Measurements from ENCODE around the gene BCAS4. TPM values are rescaled to one million over a fixed set of nuclear protein-coding genes. Genes with fewer than 3 reads are reported as not detected.
A peak's percentile ranks its signal among the peaks of the same experiment; 100 is the strongest.
"Not testable (repeated sequence)": the region's sequence is repeated elsewhere in the genome, so short reads cannot be mapped to it uniquely, and the experiment has no call there.

Gene BCAS4
- total RNA-seq, 1 donor from 2014 or later = 16.7 TPM

DNA sequence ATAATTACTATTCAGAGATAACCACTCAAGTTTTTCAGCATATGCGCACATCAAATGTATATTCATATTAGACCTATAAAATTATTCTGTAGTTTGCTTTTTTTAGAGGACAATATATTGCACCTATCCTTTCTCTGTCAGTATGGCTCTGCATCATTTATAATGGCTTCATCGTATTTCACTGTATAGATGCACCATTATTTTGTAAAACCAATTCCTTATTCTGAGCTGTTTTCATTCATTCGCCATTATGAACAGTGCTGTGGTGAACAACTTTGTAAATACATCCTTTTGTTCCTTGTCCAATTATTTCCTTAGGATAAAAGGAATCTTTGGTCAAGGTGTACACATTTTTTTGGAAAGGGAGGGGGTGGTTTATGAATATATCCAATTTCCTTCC, 29.2 kb upstream of the BCAS4 start:
- Mint-ChIP-seq H3K36me3 (ENCODE audit: low read depth, unreplicated experiment) (no peaks in the 10 kb centered on the region), H3K4me3 (ENCODE audit: unreplicated experiment) (no peak overlapping the region), H3K4me1 (ENCODE audit: low read depth, unreplicated experiment) (peaks cover 23% of the 10 kb centered on the region), H3K27ac (ENCODE audit: unreplicated experiment) (no peak overlapping the region), H3K27me3 (ENCODE audit: low read depth, unreplicated experiment) (no peaks in the 10 kb centered on the region), H3K9me3 (ENCODE audit: unreplicated experiment) (no peaks in the 10 kb centered on the region)
- no peaks in the 10 kb centered on the region for H3K9me3 ChIP-seq (ENCODE audit: insufficient read depth, low read depth, low read length)
- H3K4me2 ChIP-seq (ENCODE audit: low read length) = no peak overlapping the region
- no peaks in the 10 kb centered on the region for H3K79me2 ChIP-seq (ENCODE audit: insufficient read depth, low read length)
- H3K27me3 ChIP-seq (ENCODE audit: insufficient read depth, low read length) = no peaks in the 10 kb centered on the region
- H3K4me3 ChIP-seq (ENCODE audit: insufficient read depth, low read depth, low read length) = no peak overlapping the region
- TF ChIP-seq, protein P1, sequence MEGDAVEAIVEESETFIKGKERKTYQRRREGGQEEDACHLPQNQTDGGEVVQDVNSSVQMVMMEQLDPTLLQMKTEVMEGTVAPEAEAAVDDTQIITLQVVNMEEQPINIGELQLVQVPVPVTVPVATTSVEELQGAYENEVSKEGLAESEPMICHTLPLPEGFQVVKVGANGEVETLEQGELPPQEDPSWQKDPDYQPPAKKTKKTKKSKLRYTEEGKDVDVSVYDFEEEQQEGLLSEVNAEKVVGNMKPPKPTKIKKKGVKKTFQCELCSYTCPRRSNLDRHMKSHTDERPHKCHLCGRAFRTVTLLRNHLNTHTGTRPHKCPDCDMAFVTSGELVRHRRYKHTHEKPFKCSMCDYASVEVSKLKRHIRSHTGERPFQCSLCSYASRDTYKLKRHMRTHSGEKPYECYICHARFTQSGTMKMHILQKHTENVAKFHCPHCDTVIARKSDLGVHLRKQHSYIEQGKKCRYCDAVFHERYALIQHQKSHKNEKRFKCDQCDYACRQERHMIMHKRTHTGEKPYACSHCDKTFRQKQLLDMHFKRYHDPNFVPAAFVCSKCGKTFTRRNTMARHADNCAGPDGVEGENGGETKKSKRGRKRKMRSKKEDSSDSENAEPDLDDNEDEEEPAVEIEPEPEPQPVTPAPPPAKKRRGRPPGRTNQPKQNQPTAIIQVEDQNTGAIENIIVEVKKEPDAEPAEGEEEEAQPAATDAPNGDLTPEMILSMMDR (IDR thresholded peaks at IDR 0.05; ENCODE audit: insufficient read depth, low read depth, low read length) = no peak
- TF ChIP-seq EZH2 (IDR thresholded peaks at IDR 0.05; ENCODE audit: insufficient read depth, low read length) = no peak
- no peaks in the 10 kb centered on the region for H4K20me1 ChIP-seq (ENCODE audit: insufficient read depth, low read length)
- H3K4me1 ChIP-seq (ENCODE audit: insufficient read depth, low read length) = peaks cover 22% of the 10 kb centered on the region
- FAIRE-seq (no peak), DNase-seq (ENCODE audit: low read depth) (no peak)
- H3K36me3 ChIP-seq (ENCODE audit: insufficient read depth, low read length) = no peaks in the 10 kb centered on the region
- no peak overlapping the region for H3K27ac ChIP-seq (ENCODE audit: low read depth, low read length)
- H3K9ac ChIP-seq (ENCODE audit: low read length) = no peak overlapping the region
- no peak overlapping the region for H2AFZ ChIP-seq (ENCODE audit: low read depth, low read length)

DNA sequence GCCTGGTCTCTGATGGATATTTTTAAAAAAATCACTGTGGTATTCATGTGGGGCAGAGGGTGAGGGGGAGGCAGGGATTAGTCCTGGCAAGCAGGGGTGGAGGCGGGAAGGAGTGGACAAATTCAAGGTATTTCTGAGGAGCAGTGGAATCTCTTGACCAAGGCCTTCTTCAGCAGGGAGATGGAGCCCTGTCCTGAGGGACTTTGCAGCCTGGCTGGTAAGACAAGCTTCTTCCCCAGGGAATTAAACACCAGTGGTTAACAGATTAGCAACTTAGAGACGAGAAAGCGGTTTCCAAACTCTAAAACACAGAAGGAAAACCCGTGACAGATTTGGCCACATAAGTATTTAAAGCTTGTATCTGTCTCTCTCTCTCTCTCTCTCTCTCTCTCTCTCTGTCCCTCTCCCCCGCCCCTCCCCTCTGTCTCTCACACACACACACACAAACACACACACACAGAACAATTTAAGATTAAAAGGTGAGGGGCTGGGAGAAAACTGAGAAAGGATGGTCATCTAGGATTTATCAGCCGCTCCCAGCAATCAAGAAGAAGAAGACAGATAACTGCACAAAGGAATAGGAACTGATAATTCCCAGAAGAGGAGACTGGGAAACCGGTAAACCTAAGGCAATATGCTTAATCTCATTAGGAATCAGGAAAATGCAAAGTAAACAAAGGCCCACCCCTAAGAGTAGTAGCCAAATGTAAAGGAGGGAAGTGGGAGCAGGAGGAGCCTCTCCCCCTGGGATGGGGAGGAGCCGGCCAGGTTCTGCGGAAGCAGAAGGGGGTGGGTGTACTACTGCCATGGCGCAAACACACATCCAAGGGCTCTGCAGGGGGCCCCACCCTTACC, 27.7 kb upstream of the BCAS4 start:
- H3K27ac ChIP-seq (ENCODE audit: low read depth, low read length); H3K36me3 ChIP-seq (ENCODE audit: insufficient read depth, low read length); FAIRE-seq; H3K4me3 ChIP-seq (ENCODE audit: insufficient read depth, low read depth, low read length); H4K20me1 ChIP-seq (ENCODE audit: insufficient read depth, low read length); H3K4me2 ChIP-seq (ENCODE audit: low read length); H3K27me3 ChIP-seq (ENCODE audit: insufficient read depth, low read length); H3K4me3 Mint-ChIP-seq (ENCODE audit: unreplicated experiment); H3K27me3 Mint-ChIP-seq (ENCODE audit: low read depth, unreplicated experiment); H3K9me3 Mint-ChIP-seq (ENCODE audit: unreplicated experiment); H3K36me3 Mint-ChIP-seq (ENCODE audit: low read depth, unreplicated experiment); H3K79me2 ChIP-seq (ENCODE audit: insufficient read depth, low read length); H3K9ac ChIP-seq (ENCODE audit: low read length); H2AFZ ChIP-seq (ENCODE audit: low read depth, low read length); H3K27ac Mint-ChIP-seq (ENCODE audit: unreplicated experiment); H3K9me3 ChIP-seq (ENCODE audit: insufficient read depth, low read depth, low read length): not testable (repeated sequence)
- DNase-seq (ENCODE audit: low read depth) = peak; percentile 32
- H3K4me1 ChIP-seq (ENCODE audit: insufficient read depth, low read length) = peaks cover 10% of the 10 kb centered on the region
- H3K4me1 Mint-ChIP-seq (ENCODE audit: low read depth, unreplicated experiment) = peaks cover 14% of the 10 kb centered on the region

DNA sequence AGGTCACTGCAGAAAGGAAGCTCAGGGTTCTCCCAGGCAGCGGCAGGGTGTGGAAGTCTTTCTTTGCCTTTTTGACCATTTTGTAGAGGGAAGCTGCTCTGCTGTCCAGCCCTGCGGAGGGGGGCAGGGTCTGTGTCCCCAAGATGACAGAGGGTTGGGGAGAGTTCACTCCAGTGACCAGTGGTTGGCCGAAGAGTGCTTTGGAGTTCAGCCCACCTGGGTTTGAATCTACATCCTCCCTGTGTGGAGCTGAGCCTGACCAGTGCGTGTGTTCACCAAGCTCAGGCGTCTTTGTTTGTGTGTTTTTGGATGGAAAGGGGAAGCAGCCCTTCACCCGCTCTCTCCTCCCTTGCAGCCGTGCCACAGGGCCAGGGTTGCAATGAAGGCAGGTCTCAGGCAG, 25.9 kb upstream of the BCAS4 start:
- not testable (repeated sequence) for H3K4me3 ChIP-seq (ENCODE audit: insufficient read depth, low read depth, low read length); H4K20me1 ChIP-seq (ENCODE audit: insufficient read depth, low read length); H3K9ac ChIP-seq (ENCODE audit: low read length); H2AFZ ChIP-seq (ENCODE audit: low read depth, low read length); H3K27ac ChIP-seq (ENCODE audit: low read depth, low read length); H3K4me3 Mint-ChIP-seq (ENCODE audit: unreplicated experiment); H3K4me1 Mint-ChIP-seq (ENCODE audit: low read depth, unreplicated experiment); H3K9me3 ChIP-seq (ENCODE audit: insufficient read depth, low read depth, low read length); H3K36me3 ChIP-seq (ENCODE audit: insufficient read depth, low read length); H3K9me3 Mint-ChIP-seq (ENCODE audit: unreplicated experiment); FAIRE-seq; H3K36me3 Mint-ChIP-seq (ENCODE audit: low read depth, unreplicated experiment); H3K27me3 ChIP-seq (ENCODE audit: insufficient read depth, low read length); H3K4me2 ChIP-seq (ENCODE audit: low read length); H3K27me3 Mint-ChIP-seq (ENCODE audit: low read depth, unreplicated experiment); DNase-seq (ENCODE audit: low read depth); H3K79me2 ChIP-seq (ENCODE audit: insufficient read depth, low read length); H3K27ac Mint-ChIP-seq (ENCODE audit: unreplicated experiment); H3K4me1 ChIP-seq (ENCODE audit: insufficient read depth, low read length)

- not testable (repeated sequence) for H2AFZ ChIP-seq (ENCODE audit: low read depth, low read length); H4K20me1 ChIP-seq (ENCODE audit: insufficient read depth, low read length); H3K9me3 ChIP-seq (ENCODE audit: insufficient read depth, low read depth, low read length); H3K9me3 Mint-ChIP-seq (ENCODE audit: unreplicated experiment); H3K4me2 ChIP-seq (ENCODE audit: low read length); FAIRE-seq; H3K79me2 ChIP-seq (ENCODE audit: insufficient read depth, low read length); H3K27ac ChIP-seq (ENCODE audit: low read depth, low read length); DNase-seq (ENCODE audit: low read depth); H3K27me3 Mint-ChIP-seq (ENCODE audit: low read depth, unreplicated experiment); H3K4me3 Mint-ChIP-seq (ENCODE audit: unreplicated experiment); H3K36me3 Mint-ChIP-seq (ENCODE audit: low read depth, unreplicated experiment); H3K4me1 ChIP-seq (ENCODE audit: insufficient read depth, low read length); H3K27me3 ChIP-seq (ENCODE audit: insufficient read depth, low read length); H3K4me3 ChIP-seq (ENCODE audit: insufficient read depth, low read depth, low read length); H3K4me1 Mint-ChIP-seq (ENCODE audit: low read depth, unreplicated experiment); H3K9ac ChIP-seq (ENCODE audit: low read length); H3K36me3 ChIP-seq (ENCODE audit: insufficient read depth, low read length); H3K27ac Mint-ChIP-seq (ENCODE audit: unreplicated experiment)
Observed at GRCh38 chr20:50769551-50770085, 25.2 kb upstream of the BCAS4 start.

- not testable (repeated sequence) for H3K27me3 ChIP-seq (ENCODE audit: insufficient read depth, low read length); H3K36me3 ChIP-seq (ENCODE audit: insufficient read depth, low read length); H3K79me2 ChIP-seq (ENCODE audit: insufficient read depth, low read length); H3K4me3 Mint-ChIP-seq (ENCODE audit: unreplicated experiment); H3K27ac ChIP-seq (ENCODE audit: low read depth, low read length); H3K27me3 Mint-ChIP-seq (ENCODE audit: low read depth, unreplicated experiment); H3K36me3 Mint-ChIP-seq (ENCODE audit: low read depth, unreplicated experiment); DNase-seq (ENCODE audit: low read depth); H3K4me2 ChIP-seq (ENCODE audit: low read length); H2AFZ ChIP-seq (ENCODE audit: low read depth, low read length); H4K20me1 ChIP-seq (ENCODE audit: insufficient read depth, low read length); H3K4me3 ChIP-seq (ENCODE audit: insufficient read depth, low read depth, low read length); FAIRE-seq; H3K4me1 Mint-ChIP-seq (ENCODE audit: low read depth, unreplicated experiment); H3K9me3 ChIP-seq (ENCODE audit: insufficient read depth, low read depth, low read length); H3K9ac ChIP-seq (ENCODE audit: low read length); H3K4me1 ChIP-seq (ENCODE audit: insufficient read depth, low read length); H3K27ac Mint-ChIP-seq (ENCODE audit: unreplicated experiment); H3K9me3 Mint-ChIP-seq (ENCODE audit: unreplicated experiment)
Observed at GRCh38 chr20:50771419-50772080, 23.3 kb upstream of the BCAS4 start.
